GM19239 (cell line): ENCODE results near the gene PRDM15.

Experiments
- DNase-seq: peaks from one replicate; pipeline ENCODE4 v3.0.0; 2011; ENCODE audit warnings: low spot score; ENCODE audit not compliant: insufficient read length
- FAIRE-seq: peaks from 2 replicates; lab custom pipeline; 2011; peaks lifted over from hg19 to GRCh38; lab: Jason Lieb, UNC

Gene PRDM15

GRCh38 chr21:41831453-41831831 lies 47.7 kb downstream of the PRDM15 start:
- FAIRE-seq (no peak), DNase-seq (no peak)

GRCh38 chr21:41830764-41831452 lies 48.2 kb downstream of the PRDM15 start:
- DNase-seq = no peak
- no peak for FAIRE-seq

- FAIRE-seq = no peak
Observed at GRCh38 chr21:41830145-41830707, 48.9 kb downstream of the PRDM15 start.

GRCh38 chr21:41828884-41829360 lies 50.2 kb downstream of the PRDM15 start:
- FAIRE-seq = no peak
- DNase-seq = no peak

More at GRCh38 chr21:41830145-41830707, 48.9 kb downstream of the PRDM15 start:
- DNase-seq = no peak

GRCh38 chr21:41827951-41828883 lies 50.9 kb downstream of the PRDM15 start:
- FAIRE-seq = no peak
- DNase-seq = no peak

GRCh38 chr21:41825881-41826280 lies 53.3 kb downstream of the PRDM15 start:
- no peak for FAIRE-seq
- DNase-seq = no peak

DNA sequence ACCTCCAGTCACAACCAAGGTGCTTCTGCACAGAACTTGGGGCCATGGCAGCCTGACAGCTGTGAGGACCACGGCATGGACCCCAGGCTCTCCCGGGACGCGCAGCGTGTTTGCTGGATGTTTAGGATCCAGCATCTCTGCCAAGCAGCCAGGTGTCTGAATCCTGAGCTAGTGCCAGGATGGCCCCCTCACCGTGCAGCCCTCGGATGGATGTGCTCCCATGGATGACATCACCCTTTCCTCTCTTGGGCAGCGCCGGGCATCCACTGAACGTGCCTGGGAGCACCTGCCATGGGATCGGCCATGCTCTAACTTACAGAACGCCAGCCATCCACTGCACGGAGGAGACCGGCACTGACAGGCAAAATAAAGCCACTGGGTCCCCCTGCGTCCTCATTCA lies 53.9 kb downstream of the PRDM15 start:
- DNase-seq = no peak
- FAIRE-seq = no peak

- DNase-seq = no peak
- FAIRE-seq = no peak
Observed at GRCh38 chr21:41824466-41825207, 54.5 kb downstream of the PRDM15 start.

DNA sequence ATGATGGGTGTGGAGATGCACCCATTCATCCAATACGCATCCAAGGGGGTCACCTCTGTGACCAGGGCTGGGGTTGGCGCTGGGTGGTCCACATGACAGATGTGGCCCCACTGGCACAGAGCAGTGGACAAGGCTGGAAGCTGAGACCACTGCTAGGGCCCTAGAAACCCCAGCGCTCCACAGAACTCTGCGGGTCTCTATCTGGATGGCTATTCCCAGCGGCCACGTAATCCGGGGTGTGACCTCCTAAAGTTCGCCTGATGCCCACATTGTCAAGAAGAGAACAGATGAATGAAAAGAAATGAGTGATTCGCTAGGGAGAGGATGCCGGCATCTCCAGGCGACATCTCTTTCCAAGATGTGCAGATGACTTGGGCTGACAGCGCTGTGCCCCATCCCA lies 55.2 kb downstream of the PRDM15 start:
- no peak for DNase-seq
- no peak for FAIRE-seq

GRCh38 chr21:41823166-41823565 lies 56.0 kb downstream of the PRDM15 start:
- FAIRE-seq (no peak), DNase-seq (no peak)

GRCh38 chr21:41821756-41822431 lies 57.2 kb downstream of the PRDM15 start:
- FAIRE-seq = no peak
- no peak for DNase-seq

GRCh38 chr21:41821081-41821755 lies 57.9 kb downstream of the PRDM15 start:
- FAIRE-seq (no peak), DNase-seq (no peak)

DNA sequence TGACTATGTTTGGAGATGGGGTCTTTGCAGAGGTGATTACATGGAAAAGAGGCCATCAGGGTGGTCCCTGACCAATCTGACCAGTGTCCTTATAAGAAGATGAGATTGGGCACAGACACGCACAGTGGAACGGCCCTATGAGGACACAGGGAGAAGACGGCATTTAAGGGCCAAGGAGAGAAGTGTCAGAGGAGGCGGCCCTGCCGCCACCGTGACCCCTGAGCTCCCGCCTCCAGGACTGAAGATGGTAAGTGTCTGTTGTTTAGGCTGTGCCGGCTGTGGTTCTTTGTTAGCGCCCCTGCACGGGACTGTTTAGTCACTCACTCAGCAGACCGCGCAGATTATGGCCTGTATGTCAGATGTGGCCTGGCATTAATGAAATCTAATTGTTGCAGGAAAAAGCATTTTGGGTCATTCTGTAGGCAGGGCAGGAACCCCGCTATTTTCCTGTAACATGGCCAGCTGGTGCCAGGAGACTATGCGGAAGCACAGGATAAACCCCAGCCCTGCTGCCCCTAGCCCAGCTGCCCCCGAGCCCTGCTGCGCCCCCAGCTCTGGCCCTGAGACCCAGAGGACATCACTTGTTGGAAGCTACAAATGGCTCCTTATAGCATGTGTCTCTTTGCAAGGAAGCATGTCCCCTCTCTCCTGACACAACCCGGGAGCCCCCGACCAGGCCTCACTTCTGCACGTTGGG lies 58.6 kb downstream of the PRDM15 start:
- DNase-seq = no peak
- no peak for FAIRE-seq

GRCh38 chr21:41819856-41820281 lies 59.3 kb downstream of the PRDM15 start:
- DNase-seq (no peak), FAIRE-seq (no peak)

DNA sequence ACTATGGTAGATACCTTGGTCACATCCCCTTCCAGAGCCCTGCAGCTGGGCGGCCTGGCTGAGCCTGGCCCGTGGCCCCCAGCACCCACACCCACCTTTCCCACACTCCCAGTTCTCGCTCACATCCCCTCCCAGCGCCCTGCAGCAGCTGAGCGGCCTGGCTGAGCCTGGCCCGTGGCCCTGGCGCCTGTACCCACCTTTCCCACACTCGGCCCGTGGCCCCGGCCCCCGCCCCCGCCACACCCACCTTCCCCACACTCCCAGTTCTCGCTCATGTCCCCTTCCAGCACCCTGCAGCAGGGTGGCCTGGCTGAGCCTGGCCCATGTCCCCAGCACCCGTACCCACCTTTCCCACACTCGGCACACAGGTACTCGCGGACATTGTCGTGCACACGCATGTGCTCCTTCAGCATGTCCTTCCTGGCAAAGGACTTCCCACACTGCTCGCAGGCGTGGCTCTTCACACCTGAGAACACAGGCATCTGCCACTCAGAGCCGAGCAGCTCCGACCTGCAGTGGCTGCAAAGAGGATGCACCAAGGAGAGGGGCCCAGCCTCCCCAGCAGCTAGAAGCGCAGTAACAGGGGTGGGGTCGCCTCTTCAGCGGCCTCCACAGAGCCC lies 59.8 kb downstream of the PRDM15 start:
- FAIRE-seq (no peak), DNase-seq (no peak)

- FAIRE-seq (no peak), DNase-seq (no peak)
Observed at GRCh38 chr21:41817877-41818855, 61.0 kb downstream of the PRDM15 start.

GRCh38 chr21:41817228-41817627 lies 61.9 kb downstream of the PRDM15 start:
- peak; percentile 52 for FAIRE-seq

More at GRCh38 chr21:41817228-41817627, 61.9 kb downstream of the PRDM15 start:
- DNase-seq = peak; percentile 80
